ENCODE results near the gene PTPRN2. TPM values are rescaled to one million over a fixed set of nuclear protein-coding genes. Genes with fewer than 3 reads are reported as not detected.

Gene PTPRN2
- total and polyA plus RNA-seq, 9 of the 15 experiments (the other 6 are each of a cell fraction or from before 2014, with no cell fraction given): not detected

DNA sequence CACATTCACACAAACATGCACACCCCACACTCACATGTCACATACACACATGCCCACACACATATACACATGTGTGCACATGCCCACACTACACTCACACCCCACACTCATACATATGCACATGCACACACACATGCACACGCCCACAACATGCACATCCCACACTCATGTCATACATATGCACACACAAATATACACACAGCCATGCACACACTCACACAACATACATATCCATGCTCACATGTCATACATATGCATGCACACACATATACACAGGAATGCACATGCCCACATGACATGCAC is 1031.0 kb downstream of the PTPRN2 start (continued):
- no peak for TF ChIP-seq ZBTB33 (CRISPR knock-in tag; IDR thresholded peaks at IDR 0.05)
- no peak for TF ChIP-seq ZNF318 (IDR thresholded peaks at IDR 0.05; ENCODE audit: borderline replicate concordance in 1 of 2, low read depth in 1 of 2)
